CD4-positive, CD25-positive, alpha-beta regulatory T cell (primary cell): Measurements from ENCODE around the gene IMP4. TPM values are rescaled to one million over a fixed set of nuclear protein-coding genes. Genes with fewer than 3 reads are reported as not detected.

Source experiments
- ATAC-seq, 2 donors: fragments of 150-1000 bp; cut with Tn5 transposase; one replicate each; pipeline ENCODE4 v1.10.0; 2021; ENCODE audit warnings: low read depth in 2 of 2, moderate number of reproducible peaks in 2 of 2, moderate library complexity in 1 of 2
- DNase-seq, 3 donors: peaks; one replicate each; pipeline versions ENCODE4 v3.0.0 to v3.0.0-alpha.2; 2012 to 2022; ENCODE audit warnings: mixed read lengths in 1 of 3
- H3K27ac ChIP-seq: one replicate; pipeline ENCODE4 v1.7.0; 2013; ENCODE audit warnings: mild to moderate bottlenecking, low read length; ENCODE audit not compliant: insufficient read depth, poor library complexity, severe bottlenecking
- H3K27me3 ChIP-seq: one replicate; pipeline ENCODE4 v1.7.0; 2013; ENCODE audit warnings: low read length; ENCODE audit not compliant: control insufficient read depth, insufficient read depth
- H3K36me3 ChIP-seq: one replicate; pipeline ENCODE4 v1.7.0; 2013; ENCODE audit warnings: mild to moderate bottlenecking, low read length, moderate library complexity; ENCODE audit not compliant: control insufficient read depth, insufficient read depth
- H3K4me1 ChIP-seq: 2 replicates; pipeline ENCODE4 v1.7.0; 2013; ENCODE audit warnings: mild to moderate bottlenecking, low read length; ENCODE audit not compliant: insufficient read depth, control insufficient read depth, poor library complexity, severe bottlenecking
- H3K4me3 ChIP-seq: one replicate; pipeline ENCODE4 v1.7.0; 2013; ENCODE audit warnings: low read depth, mild to moderate bottlenecking, low read length, moderate library complexity
- H3K9me3 ChIP-seq, 2 experiments: 1 replicate in 1 of 2; 2 replicates in 1 of 2; pipeline ENCODE4 v1.7.0; 2013; ENCODE audit warnings: low read length in 2 of 2, mild to moderate bottlenecking in 1 of 2, moderate library complexity in 1 of 2; ENCODE audit not compliant: control insufficient read depth in 2 of 2
- H3K27ac Mint-ChIP-seq, 3 donors: one replicate each; pipeline ENCODE4 v1.8.0; 2020 to 2022; ENCODE audit warnings: mild to moderate bottlenecking in 3 of 3, mixed read lengths in 3 of 3, moderate library complexity in 2 of 3
- H3K27me3 Mint-ChIP-seq: one replicate; pipeline ENCODE4 v1.8.0; 2022; ENCODE audit warnings: mild to moderate bottlenecking, mixed read lengths
- H3K36me3 Mint-ChIP-seq: one replicate; pipeline ENCODE4 v1.8.0; 2020; ENCODE audit warnings: mixed read lengths
- H3K4me1 Mint-ChIP-seq, 4 donors: one replicate each; pipeline ENCODE4 v1.8.0; 2020 to 2022; ENCODE audit warnings: mixed read lengths in 4 of 4, mild to moderate bottlenecking in 1 of 4
- H3K4me3 Mint-ChIP-seq, 4 donors: one replicate each; pipeline ENCODE4 v1.8.0; 2020 to 2022; ENCODE audit warnings: mild to moderate bottlenecking in 4 of 4, mixed read lengths in 4 of 4, moderate library complexity in 3 of 4
- H3K9me3 Mint-ChIP-seq, 7 donors: one replicate each; pipeline ENCODE4 v1.8.0; 2020 to 2022; ENCODE audit warnings: mixed read lengths in 7 of 7, mild to moderate bottlenecking in 3 of 7, moderate library complexity in 2 of 7
- polyA plus RNA-seq, 4 donors: library from polyadenylated mRNA; unstranded; fragments of 300-500 nt; fragmentation: Illumina TruSeq; gene quantifications; one replicate each; pipeline ENCODE4 v1.2.3, GENCODE V29; 2021
- total RNA-seq: library from RNA; stranded (reverse); gene quantifications from one replicate; pipeline ENCODE4 v1.2.3, GENCODE V29; 2022

Gene IMP4
- total and polyA plus RNA-seq, 5 donors from 2014 or later: 72.4 to 111 (median 73.5) TPM

- H3K36me3 ChIP-seq: peaks cover 41% of the 10 kb centered on the region
- Mint-ChIP-seq H3K27ac (no peak overlapping the region), H3K4me1 (peaks cover 5 to 41% (median 15%) of the 10 kb centered on the region in 4 donors), H3K4me3 (peak overlapping the region in 1 of 4 donors; percentile 72), H3K36me3 (peaks cover 33% of the 10 kb centered on the region), H3K27me3 (no peaks in the 10 kb centered on the region), H3K9me3 (no peaks in the 10 kb centered on the region)
- H3K27me3 ChIP-seq: no peaks in the 10 kb centered on the region
- H3K27ac ChIP-seq: no peak overlapping the region
- no peaks in the 10 kb centered on the region for H3K9me3 ChIP-seq
- ATAC-seq (no peak), DNase-seq (no peak)
- no peak overlapping the region for H3K4me3 ChIP-seq
- H3K4me1 ChIP-seq: peaks cover 19% of the 10 kb centered on the region
Observed at GRCh38 chr2:130345611-130346010, 2.9 kb downstream of the IMP4 start.

- DNase-seq (no peak), ATAC-seq (no peak)
- Histone ChIP-seq H3K27me3 (no peaks in the 10 kb centered on the region), H3K4me1 (peaks cover 15% of the 10 kb centered on the region), H3K36me3 (peaks cover 41% of the 10 kb centered on the region), H3K27ac (no peak overlapping the region), H3K9me3 (no peaks in the 10 kb centered on the region), H3K4me3 (no peak overlapping the region)
- no peaks in the 10 kb centered on the region for H3K9me3 Mint-ChIP-seq
- no peaks in the 10 kb centered on the region for H3K27me3 Mint-ChIP-seq
- peaks cover 33% of the 10 kb centered on the region for H3K36me3 Mint-ChIP-seq
- H3K4me1 Mint-ChIP-seq: peaks cover 2 to 38% (median 13%) of the 10 kb centered on the region in 4 donors
- H3K4me3 Mint-ChIP-seq: peak overlapping the region in 3 of 4 donors; percentile 30 to 72 (median 44)
- no peak overlapping the region for H3K27ac Mint-ChIP-seq
Observed at GRCh38 chr2:130346041-130346740, 3.5 kb downstream of the IMP4 start.

- ATAC-seq: no peak
- no peak for DNase-seq
- Histone ChIP-seq H3K4me1 (peaks cover 15% of the 10 kb centered on the region), H3K36me3 (peaks cover 41% of the 10 kb centered on the region), H3K27ac (no peak overlapping the region), H3K27me3 (no peaks in the 10 kb centered on the region), H3K4me3 (no peak overlapping the region), H3K9me3 (no peaks in the 10 kb centered on the region)
- H3K9me3 Mint-ChIP-seq: no peaks in the 10 kb centered on the region
- H3K4me3 Mint-ChIP-seq: peak overlapping the region in 1 of 4 donors; percentile 72
- H3K27ac Mint-ChIP-seq: no peak overlapping the region
- peaks cover 0 to 35% (median 9%) of the 10 kb centered on the region in 4 donors for H3K4me1 Mint-ChIP-seq
- peaks cover 33% of the 10 kb centered on the region for H3K36me3 Mint-ChIP-seq
- no peaks in the 10 kb centered on the region for H3K27me3 Mint-ChIP-seq
Observed at GRCh38 chr2:130346741-130347066, 4.0 kb downstream of the IMP4 start.

- no peaks in the 10 kb centered on the region for H3K27me3 ChIP-seq
- Mint-ChIP-seq H3K4me3 (peak overlapping the region in 2 of 4 donors; percentile 12 to 17), H3K27me3 (no peaks in the 10 kb centered on the region), H3K36me3 (peaks cover 30% of the 10 kb centered on the region), H3K27ac (no peak overlapping the region), H3K4me1 (peaks cover 0 to 31% (median 7%) of the 10 kb centered on the region in 4 donors), H3K9me3 (no peaks in the 10 kb centered on the region)
- no peak overlapping the region for H3K27ac ChIP-seq
- peaks cover 15% of the 10 kb centered on the region for H3K4me1 ChIP-seq
- ATAC-seq (no peak), DNase-seq (no peak)
- H3K9me3 ChIP-seq: no peaks in the 10 kb centered on the region
- H3K4me3 ChIP-seq: no peak overlapping the region
- H3K36me3 ChIP-seq: peaks cover 41% of the 10 kb centered on the region
Observed at GRCh38 chr2:130347220-130347925, 4.7 kb downstream of the IMP4 start.

- Histone ChIP-seq H3K36me3 (peaks cover 41% of the 10 kb centered on the region), H3K4me3 (no peak overlapping the region), H3K27me3 (no peaks in the 10 kb centered on the region), H3K4me1 (peaks cover 4% of the 10 kb centered on the region), H3K27ac (no peak overlapping the region), H3K9me3 (no peaks in the 10 kb centered on the region)
- Mint-ChIP-seq H3K27me3 (no peaks in the 10 kb centered on the region), H3K36me3 (peaks cover 30% of the 10 kb centered on the region), H3K4me1 (peaks cover 0 to 17% (median 7%) of the 10 kb centered on the region in 4 donors), H3K27ac (peak overlapping the region in 1 of 3 donors; percentile 71), H3K9me3 (no peaks in the 10 kb centered on the region), H3K4me3 (peak overlapping the region in 1 of 4 donors; percentile 12)
- DNase-seq: no peak
- no peak for ATAC-seq
Observed at GRCh38 chr2:130349174-130349573, 6.5 kb downstream of the IMP4 start.

GRCh38 chr2:130351711-130352110 is 9.0 kb downstream of the IMP4 start:
- no peak for DNase-seq
- Histone ChIP-seq H3K4me3 (no peak overlapping the region), H3K4me1 (peaks cover 14% of the 10 kb centered on the region), H3K36me3 (peaks cover 18% of the 10 kb centered on the region), H3K27me3 (no peaks in the 10 kb centered on the region), H3K9me3 (no peaks in the 10 kb centered on the region), H3K27ac (no peak overlapping the region)
- Mint-ChIP-seq H3K9me3 (no peaks in the 10 kb centered on the region), H3K4me1 (peaks cover 0 to 21% (median 10%) of the 10 kb centered on the region in 4 donors), H3K36me3 (peaks cover 19% of the 10 kb centered on the region), H3K27me3 (no peaks in the 10 kb centered on the region), H3K4me3 (peak overlapping the region in 1 of 4 donors; percentile 9), H3K27ac (peak overlapping the region in 1 of 3 donors; percentile 39)
- ATAC-seq: no peak

GRCh38 chr2:130352237-130352636 is 9.5 kb downstream of the IMP4 start:
- no peaks in the 10 kb centered on the region for H3K27me3 Mint-ChIP-seq
- Histone ChIP-seq H3K36me3 (peaks cover 12% of the 10 kb centered on the region), H3K4me1 (peaks cover 14% of the 10 kb centered on the region), H3K27ac (no peak overlapping the region), H3K4me3 (no peak overlapping the region), H3K9me3 (no peaks in the 10 kb centered on the region), H3K27me3 (no peaks in the 10 kb centered on the region)
- peaks cover 0 to 24% (median 10%) of the 10 kb centered on the region in 4 donors for H3K4me1 Mint-ChIP-seq
- ATAC-seq (no peak), DNase-seq (no peak)
- H3K36me3 Mint-ChIP-seq: peaks cover 13% of the 10 kb centered on the region
- H3K4me3 Mint-ChIP-seq: peak overlapping the region in 2 of 4 donors; percentile 6 to 54
- no peaks in the 10 kb centered on the region for H3K9me3 Mint-ChIP-seq
- peak overlapping the region in 1 of 3 donors; percentile 39 for H3K27ac Mint-ChIP-seq
